IMR-90 (cell line): Measurements from ENCODE around the gene LGALSL. TPM values are rescaled to one million over a fixed set of nuclear protein-coding genes. Genes with fewer than 3 reads are reported as not detected.

Source experiments
- ATAC-seq: fragments of 200-7000 bp; cut with Tn5 transposase; 2 replicates; pipeline ENCODE4 v1.9.1; 2020; ENCODE audit warnings: low read depth, mild to moderate bottlenecking, moderate library complexity
- BruUV-seq: library from RNA; stranded (reverse); fragments of 400-500 nt; replicated peaks from 2 replicates; lab custom pipeline; 2021; lab: Mats Ljungman, UMichigan
- CTCF ChIA-PET: fragments of 300-600 bp; formaldehyde crosslinking; extraction: SDS; loops from one replicate; lab custom pipeline; 2021; ENCODE audit warnings: antibody characterized with exemption; lab: Yijun Ruan, JAX
- POLR2A ChIA-PET: fragments of 300-600 bp; sonication (Branson Sonifier 250); formaldehyde crosslinking; loops from one replicate; lab custom pipeline; 2022; ENCODE audit warnings: antibody characterized with exemption; ENCODE audit not compliant: unreplicated experiment; lab: Charles Lee
- DNase-seq: peaks from one replicate; pipeline ENCODE4 v3.0.0; 2013
- H2AFZ ChIP-seq: replicated peaks from 2 replicates; pipeline ENCODE3; 2013; ENCODE audit warnings: low read length, mild to moderate bottlenecking; ENCODE audit not compliant: poor library complexity
- H2AK5ac ChIP-seq: 2 replicates; pipeline ENCODE4 v1.6.1; 2013; ENCODE audit warnings: low read depth, low read length, inconsistent platforms
- H2AK9ac ChIP-seq: replicated peaks from 2 replicates; pipeline ENCODE3; 2013; ENCODE audit warnings: mild to moderate bottlenecking, low read depth, low read length, moderate library complexity; ENCODE audit not compliant: poor library complexity
- H2BK120ac ChIP-seq: 2 replicates; pipeline ENCODE4 v1.6.1; 2013; ENCODE audit warnings: low read depth, low read length, inconsistent platforms
- H2BK15ac ChIP-seq: 3 replicates; pipeline ENCODE4 v1.6.1; 2013; ENCODE audit warnings: low read depth, low read length, inconsistent platforms
- H2BK20ac ChIP-seq: 2 replicates; pipeline ENCODE4 v1.6.1; 2013; ENCODE audit warnings: low read depth, mild to moderate bottlenecking, inconsistent platforms, low read length, moderate library complexity
- H2BK5ac ChIP-seq: 2 replicates; pipeline ENCODE4 v1.6.1; 2013; ENCODE audit warnings: mild to moderate bottlenecking, low read depth, low read length, inconsistent platforms; ENCODE audit not compliant: poor library complexity, severe bottlenecking
- H3K14ac ChIP-seq: replicated peaks from 2 replicates; pipeline ENCODE4 v1.6.1; 2013; ENCODE audit warnings: low read depth, low read length, inconsistent platforms
- H3K18ac ChIP-seq: 2 replicates; pipeline ENCODE4 v1.6.1; 2013; ENCODE audit warnings: low read depth, low read length, control low read depth
- H3K23ac ChIP-seq: 2 replicates; pipeline ENCODE4 v1.6.1; 2013; ENCODE audit warnings: low read depth, low read length, inconsistent platforms
- H3K27ac ChIP-seq: 2 replicates; pipeline ENCODE4 v1.5.1; 2013; ENCODE audit warnings: mild to moderate bottlenecking, control low read depth, low read length; ENCODE audit not compliant: insufficient read depth
- H3K27me3 ChIP-seq: 2 replicates; pipeline ENCODE4 v1.6.1; 2013; ENCODE audit warnings: low read length; ENCODE audit not compliant: control insufficient read depth, insufficient read depth
- H3K36me3 ChIP-seq: 2 replicates; pipeline ENCODE4 v1.6.1; 2013; ENCODE audit warnings: low read length, mixed read lengths; ENCODE audit not compliant: control insufficient read depth, insufficient read depth
- H3K4ac ChIP-seq: 2 replicates; pipeline ENCODE4 v1.6.1; 2013; ENCODE audit warnings: low read depth, low read length, inconsistent platforms
- H3K4me1 ChIP-seq: 2 replicates; pipeline ENCODE4 v1.6.1; 2013; ENCODE audit warnings: low read length, mixed read lengths; ENCODE audit not compliant: control insufficient read depth, insufficient read depth
- H3K4me2 ChIP-seq: 2 replicates; pipeline ENCODE4 v1.6.1; 2013; ENCODE audit warnings: low read depth, mild to moderate bottlenecking, control low read depth, low read length, moderate library complexity
- H3K4me3 ChIP-seq: 2 replicates; pipeline ENCODE4 v1.5.1; 2013; ENCODE audit warnings: low read depth, mild to moderate bottlenecking, control low read depth, low read length, moderate library complexity; ENCODE audit not compliant: insufficient read depth
- H3K56ac ChIP-seq: 2 replicates; pipeline ENCODE4 v1.6.1; 2013; ENCODE audit warnings: low read length, inconsistent platforms; ENCODE audit not compliant: insufficient read depth; ENCODE audit errors: extremely low read depth
- H3K79me1 ChIP-seq, 2 experiments: 2 replicates each; pipeline ENCODE4 v1.6.1; 2013; ENCODE audit warnings: low read length in 2 of 2, inconsistent platforms in 1 of 2, low read depth in 1 of 2
- H3K9ac ChIP-seq: 2 replicates; pipeline ENCODE4 v1.6.1; 2013; ENCODE audit warnings: low read depth, low read length, control low read depth
- H3K9me1 ChIP-seq: 2 replicates; pipeline ENCODE4 v1.6.1; 2013; ENCODE audit warnings: low read length, inconsistent platforms; ENCODE audit not compliant: insufficient read depth
- H3K9me3 ChIP-seq: 2 replicates; pipeline ENCODE4 v1.6.1; 2013; ENCODE audit warnings: low read length; ENCODE audit not compliant: control insufficient read depth, insufficient read depth
- H4K20me1 ChIP-seq: 2 replicates; pipeline ENCODE4 v1.6.1; 2013; ENCODE audit warnings: low read length, inconsistent platforms; ENCODE audit not compliant: insufficient read depth
- H4K5ac ChIP-seq: 2 replicates; pipeline ENCODE4 v1.6.1; 2013; ENCODE audit warnings: mild to moderate bottlenecking, low read depth, low read length, control low read depth
- H4K8ac ChIP-seq, 2 experiments: 2 replicates each; pipeline ENCODE4 v1.6.1; 2013; ENCODE audit warnings: low read depth in 2 of 2, low read length in 2 of 2, control low read depth in 1 of 2, inconsistent platforms in 1 of 2
- H4K91ac ChIP-seq: 2 replicates; pipeline ENCODE4 v1.6.1; 2013; ENCODE audit warnings: low read depth, low read length, inconsistent platforms; ENCODE audit not compliant: insufficient read depth
- CHD1 ChIP-seq: IDR thresholded peaks from 2 replicates; pipeline ENCODE4 v1.6.1; 2012; ENCODE audit warnings: low read depth, low read length, improper control_type of control experiment
- FOS ChIP-seq: fragments of 150-350 bp; IDR thresholded peaks from 2 replicates; pipeline ENCODE4 v1.6.1; 2016; ENCODE audit warnings: low read depth, low read length
- MAFK ChIP-seq: IDR thresholded peaks from 2 replicates; pipeline ENCODE4 v1.6.1; 2012; ENCODE audit warnings: low read depth, low read length, improper control_type of control experiment
- POLR2A ChIP-seq: IDR thresholded peaks from 2 replicates; pipeline ENCODE4 v1.6.1; 2012; ENCODE audit warnings: mild to moderate bottlenecking, low read depth, low read length
- RFX5 ChIP-seq: IDR thresholded peaks from 2 replicates; pipeline ENCODE4 v1.8.0; 2012; ENCODE audit warnings: low read depth, mild to moderate bottlenecking, low read length, moderate library complexity
- WGBS, 2 experiments: methylation state at CpG; one replicate each; pipeline versions ENCODE4 v1.1.5 to v1.1.7; 2013; ENCODE audit warnings: missing lambda C conversion rate in 2 of 2; ENCODE audit not compliant: insufficient read length in 1 of 2; ENCODE audit errors: extremely low coverage in 2 of 2; 5-methylcytosine and 5-hydroxymethylcytosine counted together
- dilution Hi-C: fragments of 300-500 bp; cut with HindIII; formaldehyde crosslinking; loops from one replicate; pipeline ENCODE4 v1.14.3; 2018; ENCODE audit warnings: low sequenced_read_pairs; ENCODE audit not compliant: unreplicated experiment
- in situ Hi-C: fragments of 300-500 bp; cut with MboI; formaldehyde crosslinking; loops from 3 replicates; pipeline ENCODE4 v1.14.3; 2019; ENCODE audit warnings: low sequenced_read_pairs, inconsistent platforms, mixed read lengths
- intact Hi-C: fragments of 100-400 bp; cut with micrococcal nuclease; formaldehyde crosslinking; loops from 2 replicates; pipeline ENCODE4 v1.10.0; 2022
- polyA plus RNA-seq, 3 experiments: library from polyadenylated mRNA; depleted of rRNA; stranded (reverse); fragments of >200 nt; gene quantifications; 2 replicates each; pipeline ENCODE4 v1.2.3, GENCODE V29; 2012; ENCODE audit warnings: low replicate concordance in 1 of 3
- total RNA-seq: library from RNA; depleted of rRNA; stranded (reverse); fragments of >200 nt; gene quantifications from 2 replicates; pipeline ENCODE4 v1.2.3, GENCODE V29; 2012
- TF ChIP-seq, protein P1 (sequence below): fragments of 150-350 bp; IDR thresholded peaks from 2 replicates; pipeline ENCODE4 v1.6.1; 2017; ENCODE audit warnings: mild to moderate bottlenecking, antibody characterized with exemption, low read length, low read depth

LGALSL gene
- total and polyA plus RNA-seq, 2 of the 4 experiments (the other 2 are of a cell fraction) = 0.86 to 2.9 TPM

DNA sequence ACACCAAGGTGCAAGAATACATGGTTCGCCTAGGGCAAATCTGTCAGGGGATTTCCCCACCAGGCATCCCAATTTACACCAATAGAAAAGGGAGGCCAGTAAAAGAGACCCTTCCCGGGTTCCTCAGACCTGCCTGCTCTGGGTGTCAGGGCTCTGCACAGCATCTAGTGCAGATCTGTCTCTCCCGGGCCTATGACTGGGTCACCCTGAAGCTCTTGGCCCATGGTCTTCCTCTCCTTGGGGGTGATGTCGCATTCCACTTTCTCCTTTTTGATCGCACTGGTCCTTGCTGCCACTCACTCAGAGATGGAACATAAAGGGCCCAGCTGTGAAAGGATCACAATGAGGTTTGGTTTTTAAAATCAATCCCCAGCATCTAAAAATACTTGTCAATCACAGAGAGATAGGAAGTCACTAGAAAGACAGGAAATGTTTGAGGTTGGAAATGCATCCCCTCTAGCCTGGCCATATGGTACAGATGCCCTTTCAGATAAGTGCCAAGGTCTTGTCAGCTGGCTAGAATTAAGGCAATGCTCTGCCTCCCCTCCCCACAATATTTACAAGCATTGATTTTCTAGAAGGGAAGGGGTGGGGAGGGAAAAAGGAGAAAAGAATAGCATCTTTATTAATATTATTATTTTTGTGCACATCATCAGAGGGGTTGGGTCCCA lies 35.3 kb downstream of the LGALSL start:
- Histone ChIP-seq H2BK15ac (no peak overlapping the region), H3K4ac (no peak overlapping the region), H3K9me1 (no peaks in the 10 kb centered on the region), H3K27ac (no peak overlapping the region), H3K79me1 (no peaks in the 10 kb centered on the region), H3K36me3 (no peaks in the 10 kb centered on the region), H3K18ac (no peak overlapping the region), H4K5ac (no peak overlapping the region), H3K4me1 (peaks cover 2% of the 10 kb centered on the region; the same call in 1 of the 2 replicates), H2BK120ac (no peak overlapping the region), H2BK20ac (no peak overlapping the region), H3K56ac (no peak overlapping the region), H4K20me1 (no peaks in the 10 kb centered on the region), H4K8ac (no peak overlapping the region), H3K27me3 (peaks cover 51% of the 10 kb centered on the region), H4K91ac (no peak overlapping the region), H3K4me3 (no peak overlapping the region), H2AK9ac (no peak overlapping the region), H3K4me2 (no peak overlapping the region), H3K9ac (no peak overlapping the region), H2AK5ac (no peak overlapping the region), H2BK5ac (no peak overlapping the region), H3K23ac (no peak overlapping the region), H2AFZ (no peak overlapping the region), H3K9me3 (no peaks in the 10 kb centered on the region; the same call in 1 of the 2 replicates), H3K14ac (no peak overlapping the region)
- in situ Hi-C loops (loop anchor here (5.0 kb wide), 2 partner anchors 157 to 437 kb away; no protein-coding TSS in a partner anchor), dilution Hi-C loops (no loop called here), intact Hi-C loops (no loop called here)
- DNase-seq = no peak
- BruUV-seq = no TSS peak
- WGBS, 2 experiments = no CpG with 5 or more reads among the region's 5 CpGs
- ChIA-PET CTCF (interaction anchor here (0.9 to 2.4 kb wide), 3 partner anchors 18 to 158 kb away, joined by 3 to 36 read pairs (median 3); no protein-coding TSS in a partner anchor), POLR2A (no interaction called here)
- TF ChIP-seq RFX5 (no peak), FOS (no peak), MAFK (no peak), CHD1 (no peak), POLR2A (no peak)
- TF ChIP-seq, protein P1, sequence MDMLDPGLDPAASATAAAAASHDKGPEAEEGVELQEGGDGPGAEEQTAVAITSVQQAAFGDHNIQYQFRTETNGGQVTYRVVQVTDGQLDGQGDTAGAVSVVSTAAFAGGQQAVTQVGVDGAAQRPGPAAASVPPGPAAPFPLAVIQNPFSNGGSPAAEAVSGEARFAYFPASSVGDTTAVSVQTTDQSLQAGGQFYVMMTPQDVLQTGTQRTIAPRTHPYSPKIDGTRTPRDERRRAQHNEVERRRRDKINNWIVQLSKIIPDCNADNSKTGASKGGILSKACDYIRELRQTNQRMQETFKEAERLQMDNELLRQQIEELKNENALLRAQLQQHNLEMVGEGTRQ = no peak
- ATAC-seq = no peak
